Measurements from ENCODE around the gene SOBP.

DNA sequence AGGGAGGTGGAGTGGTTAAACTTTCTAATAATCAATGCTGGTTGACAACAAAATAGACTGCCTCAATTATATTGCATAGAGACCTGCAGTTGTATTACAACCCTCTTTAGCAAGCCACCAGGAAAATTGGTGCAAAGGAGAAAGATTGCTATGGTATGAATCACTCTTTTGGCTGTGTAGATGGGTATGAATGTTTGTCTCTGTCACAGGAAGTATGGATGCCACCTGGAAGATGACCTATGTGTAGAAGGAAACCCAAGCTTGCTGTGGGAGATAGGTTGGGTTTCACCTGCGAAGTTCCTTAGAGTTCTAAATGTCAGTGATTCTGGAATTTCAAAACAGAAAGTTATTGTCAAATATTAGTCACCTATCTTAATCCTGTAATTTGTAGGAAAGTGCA is 134.6 kb downstream of the SOBP start:
- TF ChIP-seq POLR2A (IDR thresholded peaks at IDR 0.05), result no peak
- TF ChIP-seq, protein P1, sequence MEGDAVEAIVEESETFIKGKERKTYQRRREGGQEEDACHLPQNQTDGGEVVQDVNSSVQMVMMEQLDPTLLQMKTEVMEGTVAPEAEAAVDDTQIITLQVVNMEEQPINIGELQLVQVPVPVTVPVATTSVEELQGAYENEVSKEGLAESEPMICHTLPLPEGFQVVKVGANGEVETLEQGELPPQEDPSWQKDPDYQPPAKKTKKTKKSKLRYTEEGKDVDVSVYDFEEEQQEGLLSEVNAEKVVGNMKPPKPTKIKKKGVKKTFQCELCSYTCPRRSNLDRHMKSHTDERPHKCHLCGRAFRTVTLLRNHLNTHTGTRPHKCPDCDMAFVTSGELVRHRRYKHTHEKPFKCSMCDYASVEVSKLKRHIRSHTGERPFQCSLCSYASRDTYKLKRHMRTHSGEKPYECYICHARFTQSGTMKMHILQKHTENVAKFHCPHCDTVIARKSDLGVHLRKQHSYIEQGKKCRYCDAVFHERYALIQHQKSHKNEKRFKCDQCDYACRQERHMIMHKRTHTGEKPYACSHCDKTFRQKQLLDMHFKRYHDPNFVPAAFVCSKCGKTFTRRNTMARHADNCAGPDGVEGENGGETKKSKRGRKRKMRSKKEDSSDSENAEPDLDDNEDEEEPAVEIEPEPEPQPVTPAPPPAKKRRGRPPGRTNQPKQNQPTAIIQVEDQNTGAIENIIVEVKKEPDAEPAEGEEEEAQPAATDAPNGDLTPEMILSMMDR (IDR thresholded peaks at IDR 0.05), result no peak
- TF ChIP-seq POLR2AphosphoS5 (IDR thresholded peaks at IDR 0.05), result no peak

Data from breast epithelium (tissue), 3 donors.